Fibroblast of skin of left quadriceps (primary cell): ENCODE data around the gene SLC38A8.

Experiments
- DNase-seq, 2 experiments: peaks; one replicate each; pipeline ENCODE4 v3.0.0-alpha.2; 2013; ENCODE audit warnings: low read depth in 2 of 2

SLC38A8 gene

DNA sequence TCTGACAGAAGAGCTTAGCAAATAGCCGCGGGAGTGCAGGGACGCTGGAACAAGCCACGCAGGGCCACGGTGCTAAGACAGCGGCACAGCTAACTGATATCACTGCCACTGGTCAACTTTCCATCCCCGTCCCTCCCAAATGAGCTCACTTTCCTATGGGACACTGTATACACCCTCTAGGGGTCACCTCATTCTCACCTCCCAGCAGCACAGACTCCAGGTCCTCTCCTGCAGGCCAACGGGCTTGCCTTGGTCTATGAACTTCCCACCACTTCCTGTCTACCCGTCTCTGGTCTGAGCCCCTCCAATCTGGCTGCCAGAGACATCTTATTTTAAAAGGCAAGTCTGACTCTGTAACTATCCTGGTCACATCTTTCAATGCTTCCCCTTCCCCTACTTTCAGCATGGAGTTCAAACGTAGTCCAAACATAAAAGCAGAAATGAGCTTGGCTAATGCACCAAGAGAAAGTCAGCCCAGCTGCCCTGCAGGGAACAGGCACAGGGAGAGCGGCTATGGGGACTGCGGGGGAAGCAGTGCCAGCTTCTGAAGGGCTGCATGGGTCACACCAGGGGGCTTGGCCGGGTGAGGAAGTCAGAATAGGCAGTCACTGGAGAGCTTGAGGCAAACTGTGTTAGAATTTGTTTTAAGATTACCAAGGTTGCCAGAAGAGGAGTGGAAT is 26.3 kb upstream of the SLC38A8 start:
- no peak for DNase-seq

DNA sequence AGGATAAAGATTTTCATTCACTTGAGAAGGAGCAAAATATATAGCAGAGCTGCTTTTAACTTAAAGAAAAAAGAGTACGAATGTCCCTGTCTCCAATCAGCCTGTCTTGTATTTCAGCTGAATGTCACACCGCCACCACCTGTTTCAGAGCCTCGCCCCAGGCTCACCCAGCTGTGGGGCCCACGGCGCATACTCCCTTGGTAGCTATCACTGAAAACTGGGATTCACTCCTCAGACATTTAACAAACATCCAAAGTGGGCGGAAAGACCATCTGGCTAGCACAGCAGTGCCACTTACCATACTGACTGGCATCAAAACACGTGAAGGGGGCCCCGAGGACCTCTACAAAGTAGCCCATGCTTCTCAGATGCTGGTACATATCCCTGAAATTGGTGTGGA is 25.4 kb upstream of the SLC38A8 start:
- DNase-seq: no peak

DNA sequence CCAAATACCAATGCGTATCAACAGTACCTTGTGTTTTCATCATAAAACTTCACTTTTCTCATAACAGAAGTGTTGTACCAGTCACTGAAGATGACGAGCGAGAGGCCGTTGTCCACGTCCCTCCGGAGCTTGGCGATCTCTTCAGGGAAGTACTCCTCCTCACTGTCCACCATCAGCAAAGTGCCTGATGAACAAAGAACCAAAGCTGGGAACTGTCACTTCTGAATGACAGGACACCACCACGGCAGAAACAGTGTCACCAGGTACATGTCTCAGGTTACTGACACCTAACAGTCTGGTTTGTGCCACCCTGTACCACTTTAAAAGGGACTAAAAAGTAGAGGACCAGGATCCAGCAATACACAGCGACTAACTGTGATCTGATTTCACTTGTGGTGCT is 25.0 kb upstream of the SLC38A8 start:
- DNase-seq: no peak

DNA sequence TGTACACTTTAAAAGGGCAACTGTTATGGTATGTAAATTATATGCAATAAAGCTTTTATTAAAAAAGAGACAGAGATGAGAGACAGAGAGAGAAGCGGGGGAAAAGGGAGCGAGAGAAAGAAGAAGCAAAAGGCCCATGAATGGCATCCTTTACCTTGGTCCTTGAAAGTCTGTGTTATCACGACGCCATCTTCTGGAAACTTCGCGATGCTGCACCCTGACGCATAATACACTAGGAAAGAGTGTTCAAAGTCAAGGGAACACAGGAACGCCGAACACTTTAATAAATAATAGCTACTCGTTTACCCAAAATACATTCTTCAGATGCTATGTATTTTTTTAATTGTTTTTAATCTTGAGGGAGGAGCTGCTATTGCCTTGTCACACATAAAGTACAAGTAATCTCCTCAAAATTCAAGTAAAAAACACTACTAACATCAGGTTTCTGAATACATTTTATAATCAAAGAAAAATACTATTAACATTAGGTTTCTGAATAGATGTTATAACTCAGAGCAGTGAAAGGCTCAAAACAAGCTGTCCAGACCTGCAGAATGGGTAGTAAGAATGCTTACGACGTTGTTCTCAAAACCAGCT is 23.0 kb upstream of the SLC38A8 start:
- peak; percentile 20 to 23 for DNase-seq

DNA sequence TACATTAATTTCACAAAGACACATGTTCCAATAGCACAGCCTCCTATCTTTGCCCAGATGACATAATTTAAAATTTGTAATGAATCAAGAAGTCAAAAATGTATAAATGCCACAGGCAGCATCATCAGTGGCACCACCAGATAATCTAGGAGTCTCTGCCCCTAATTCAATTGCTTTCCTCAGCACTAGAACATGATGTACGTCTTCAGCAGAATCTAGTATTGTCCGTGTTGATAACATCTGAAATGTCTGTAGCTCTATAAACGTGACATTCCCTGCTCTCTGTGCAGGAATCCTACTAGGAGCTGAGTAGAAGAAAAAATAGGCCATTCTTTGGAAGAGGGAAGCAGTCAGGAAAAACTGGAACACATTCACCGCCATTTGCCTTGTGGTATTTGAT is 21.4 kb upstream of the SLC38A8 start:
- DNase-seq: no peak

DNA sequence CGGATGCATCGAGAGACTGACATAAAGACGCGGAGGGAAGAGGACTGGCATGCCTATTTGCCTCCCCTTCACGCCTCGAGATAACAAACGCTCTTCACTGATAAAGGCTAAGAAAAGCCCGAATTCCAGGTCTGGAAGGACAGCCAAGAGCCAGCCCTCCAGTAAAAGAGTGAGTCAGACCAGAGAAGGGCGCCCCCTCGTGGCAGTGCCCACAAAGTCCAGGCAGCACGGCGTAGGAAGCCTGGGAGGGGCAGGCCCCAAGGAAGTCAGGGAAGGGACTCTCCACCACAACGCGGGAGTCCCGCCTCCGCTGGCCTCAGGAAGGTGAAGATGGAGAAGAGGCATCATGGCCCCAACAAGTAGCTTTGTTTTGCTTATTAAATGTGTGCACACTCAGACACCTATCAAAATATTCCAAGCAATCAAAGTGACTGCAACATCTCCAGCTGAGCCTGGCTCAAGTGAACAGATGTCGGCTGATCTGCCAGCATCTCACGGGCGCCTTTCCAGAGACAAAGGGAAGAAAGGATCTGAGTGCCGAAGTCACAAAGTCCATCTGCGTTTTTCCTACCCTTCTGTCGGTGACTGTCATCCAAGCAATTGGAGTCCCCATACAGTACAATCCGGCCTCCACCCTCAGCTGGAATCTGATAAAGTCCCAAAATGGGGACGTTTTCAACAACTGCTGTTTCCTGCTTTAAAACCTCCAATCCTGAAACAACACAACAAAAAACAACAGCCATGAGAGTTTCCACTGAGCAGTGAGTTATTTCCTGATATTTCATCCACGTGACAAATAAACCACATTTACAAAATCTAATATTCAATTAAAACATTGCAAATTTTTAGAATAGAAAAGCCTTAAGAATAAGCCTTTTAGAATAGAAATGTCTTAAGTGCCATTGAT is 20.4 kb upstream of the SLC38A8 start:
- peak; percentile 16 to 25 for DNase-seq

DNA sequence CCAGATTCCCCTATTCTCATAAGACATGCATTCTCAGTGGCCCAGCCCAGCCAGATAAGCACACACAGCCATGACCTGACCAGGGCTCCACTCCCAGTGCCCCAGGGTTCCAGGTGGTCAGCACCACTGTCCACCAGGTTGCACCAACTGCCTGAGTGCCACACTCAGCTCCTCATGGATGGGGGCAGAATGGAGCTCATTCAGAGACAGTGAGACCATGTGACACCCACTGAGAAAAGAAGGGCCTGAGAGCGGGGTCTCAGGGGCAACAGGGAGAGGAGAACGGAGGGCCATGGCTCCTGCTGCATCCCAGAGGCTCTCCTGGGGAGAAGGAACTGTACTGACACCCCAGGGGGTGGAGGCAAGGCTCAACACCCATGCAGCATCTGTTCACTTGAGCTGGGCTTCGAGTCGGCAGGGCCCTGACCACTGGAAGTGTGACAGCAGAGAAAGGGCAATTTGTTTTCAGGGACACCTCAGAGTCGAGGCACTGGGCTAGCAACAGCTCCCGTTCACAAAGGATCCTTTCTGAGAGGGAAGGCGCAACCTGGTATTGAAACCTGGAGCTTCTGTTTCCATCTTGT is 18.7 kb upstream of the SLC38A8 start:
- DNase-seq: no peak

DNA sequence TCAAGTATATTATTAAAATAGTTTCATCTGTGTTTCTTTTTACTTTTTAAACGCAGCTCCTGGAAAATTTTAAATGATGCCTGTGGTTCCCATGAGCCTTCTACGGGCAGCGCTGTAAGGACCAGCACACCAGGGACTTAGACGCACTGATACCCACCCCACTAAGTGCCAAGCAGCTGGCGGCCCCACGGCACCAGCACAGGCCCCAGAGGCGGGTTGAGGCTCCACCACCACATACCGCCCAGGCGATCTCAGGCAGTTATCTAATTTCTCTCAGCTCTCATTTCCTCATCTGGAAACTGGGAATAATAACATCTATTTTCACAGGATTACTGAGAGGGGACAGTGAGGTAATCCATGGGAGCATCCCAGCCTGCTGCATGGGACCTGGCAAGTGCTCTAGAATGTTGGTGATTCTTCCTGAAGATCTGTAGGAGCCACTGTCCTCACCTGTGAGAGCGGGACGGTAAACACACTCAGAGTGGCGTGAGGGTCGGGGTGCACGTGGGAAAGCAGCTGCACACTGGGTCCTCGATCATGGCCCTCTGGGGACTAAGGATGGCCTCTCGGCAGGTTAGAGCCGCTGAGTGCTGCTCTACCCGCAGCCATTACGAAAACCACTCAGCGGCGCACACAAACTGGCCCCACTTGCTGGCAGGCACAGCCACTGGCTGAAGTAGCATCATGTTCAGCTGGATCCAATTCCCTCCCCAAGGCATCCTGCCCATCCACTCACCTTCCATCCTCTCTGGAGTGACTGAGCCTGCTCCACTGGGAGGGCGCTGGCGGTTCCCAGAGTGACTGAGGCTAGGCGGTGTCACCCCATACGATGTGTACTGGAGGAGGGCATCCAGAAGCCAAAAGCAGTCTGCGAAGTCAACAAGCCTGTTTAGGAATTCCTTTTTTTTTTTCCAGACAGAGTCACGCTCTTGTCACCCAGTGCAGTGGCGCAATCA is 17.6 kb upstream of the SLC38A8 start:
- no peak for DNase-seq

DNA sequence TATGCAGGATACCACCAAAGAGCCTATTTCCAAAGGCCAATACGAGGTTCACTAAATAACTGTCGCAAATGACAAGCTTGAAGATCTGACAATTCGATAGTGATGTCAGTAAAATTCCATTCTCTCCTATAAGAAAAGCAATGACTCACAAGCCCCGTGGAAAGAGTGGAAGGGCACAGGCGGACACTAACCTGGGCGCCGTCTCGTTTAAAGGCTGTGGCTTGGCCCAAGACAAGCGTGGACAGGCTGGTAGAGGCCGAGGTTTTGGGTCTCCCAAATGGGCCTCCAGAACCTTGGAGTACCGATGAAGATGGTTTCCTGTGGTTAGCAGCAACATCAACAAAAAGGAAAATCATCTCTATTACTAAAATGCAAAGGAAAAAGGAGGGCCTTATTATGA is 16.5 kb upstream of the SLC38A8 start:
- DNase-seq: no peak

DNA sequence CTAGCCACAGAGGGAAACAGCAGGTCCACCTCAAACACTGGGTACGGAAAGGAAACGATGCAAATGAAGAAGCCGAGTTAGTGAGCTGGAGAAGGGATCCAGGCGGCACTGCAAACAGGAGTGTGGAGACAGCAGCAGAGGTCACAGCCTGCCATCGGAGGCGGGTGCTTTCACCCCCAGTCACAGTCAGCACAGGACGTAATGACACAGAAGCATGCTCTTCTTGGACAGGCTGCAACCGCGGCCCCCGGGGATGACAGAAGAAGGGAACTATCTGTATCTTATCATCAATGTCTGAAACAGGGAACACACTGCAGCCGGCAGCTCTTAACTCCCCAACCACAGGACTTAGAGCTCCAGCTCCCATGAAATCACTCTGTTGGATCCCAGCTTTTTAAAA is 16.1 kb upstream of the SLC38A8 start:
- DNase-seq: no peak

DNA sequence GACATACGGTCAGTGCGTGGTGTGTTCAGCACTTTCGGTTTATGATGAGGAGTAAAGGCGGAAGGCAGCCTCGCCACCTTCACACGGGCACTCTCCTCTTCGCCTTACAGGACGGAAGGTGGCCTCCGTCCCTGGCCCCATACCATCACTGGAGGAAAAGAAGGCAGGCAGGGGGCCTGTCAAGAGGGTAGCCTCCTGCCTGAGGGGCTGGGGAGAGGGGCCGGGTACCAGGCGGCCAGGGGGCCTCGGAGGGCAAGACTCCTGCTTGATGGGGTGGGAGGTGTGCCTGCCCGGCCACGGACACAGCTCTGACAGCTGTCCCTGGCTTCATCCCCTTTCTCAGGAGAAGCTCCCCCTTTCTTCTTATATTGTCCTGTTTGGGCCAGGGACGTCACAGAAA is 15.6 kb upstream of the SLC38A8 start:
- DNase-seq: no peak

DNA sequence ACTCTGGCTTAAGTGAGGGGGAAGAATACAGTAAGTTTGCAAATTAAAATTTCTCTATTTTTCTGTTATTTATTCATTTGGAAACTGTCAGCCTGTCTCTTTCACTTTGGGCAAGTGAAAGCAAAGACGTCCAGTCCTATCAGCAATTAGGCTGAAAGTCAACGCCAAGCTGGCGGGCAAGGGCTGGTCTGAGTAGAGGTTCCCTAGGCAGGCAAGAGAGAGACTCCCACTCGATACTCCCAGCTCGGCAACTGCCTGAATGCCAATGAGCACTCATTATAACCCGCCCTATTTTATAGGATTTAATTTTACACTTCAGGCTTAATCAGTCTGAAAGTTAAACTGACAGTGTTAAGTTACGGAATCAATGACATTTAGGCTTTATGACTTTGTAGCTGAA is 14.3 kb upstream of the SLC38A8 start:
- no peak for DNase-seq

DNA sequence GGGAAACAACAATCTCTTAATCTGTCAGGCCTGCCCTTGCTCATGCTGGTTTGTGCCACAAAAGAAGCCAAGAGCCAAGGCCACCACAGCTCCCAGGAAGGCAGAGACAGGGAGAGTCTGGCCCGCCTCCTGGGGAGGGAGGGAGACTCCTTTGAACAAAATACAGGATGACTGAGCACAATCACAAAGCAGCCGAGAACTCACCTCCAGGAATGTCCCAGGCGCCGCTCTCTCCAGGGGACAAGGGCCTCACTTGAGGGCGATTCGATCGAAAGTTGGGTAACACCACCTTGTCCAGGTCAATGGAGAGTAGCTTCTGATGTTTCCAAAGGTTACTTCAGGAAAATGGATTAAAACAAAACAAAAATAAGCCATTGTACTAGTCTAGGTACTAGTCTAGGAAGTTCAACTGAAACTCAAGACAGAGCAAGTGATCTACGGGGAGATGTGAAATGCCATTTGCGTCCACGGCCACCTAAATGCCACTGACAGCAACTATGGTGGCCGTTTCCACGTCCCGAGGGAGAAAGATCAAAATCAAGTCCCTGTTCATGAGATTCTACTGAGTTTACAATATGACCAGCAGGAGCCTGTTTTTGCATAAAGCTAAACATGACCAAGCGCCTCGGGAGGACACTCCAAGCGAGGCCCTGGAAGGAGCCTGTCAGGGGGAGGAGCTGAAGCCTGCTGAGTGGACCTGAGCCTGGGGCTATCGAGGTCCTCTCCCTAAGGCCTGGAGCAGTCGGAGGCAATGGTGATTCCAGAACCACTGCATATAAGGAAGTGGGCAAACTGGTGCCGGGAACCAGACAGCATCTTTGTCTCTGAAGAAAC is 13.4 kb upstream of the SLC38A8 start:
- DNase-seq: no peak

DNA sequence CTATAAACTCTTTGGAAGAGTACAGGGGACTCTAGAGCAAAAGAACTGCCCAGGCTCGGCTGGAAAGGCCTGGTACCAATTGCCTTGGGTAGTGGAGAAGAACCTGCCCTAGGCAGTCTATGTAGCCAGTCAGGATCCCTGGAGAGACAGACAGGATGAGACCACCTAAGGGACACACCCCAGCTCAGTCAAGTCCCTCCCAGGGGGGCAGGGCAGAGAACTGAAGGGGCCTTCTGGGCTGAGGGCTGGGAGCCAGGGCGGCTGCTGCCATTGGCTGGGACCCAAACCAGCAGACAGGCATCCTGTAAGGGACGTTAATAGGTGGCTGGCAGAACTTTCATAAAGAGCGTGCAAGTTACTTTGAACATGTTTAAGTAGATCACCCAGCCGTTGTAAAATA is 12.8 kb upstream of the SLC38A8 start:
- no peak for DNase-seq

DNA sequence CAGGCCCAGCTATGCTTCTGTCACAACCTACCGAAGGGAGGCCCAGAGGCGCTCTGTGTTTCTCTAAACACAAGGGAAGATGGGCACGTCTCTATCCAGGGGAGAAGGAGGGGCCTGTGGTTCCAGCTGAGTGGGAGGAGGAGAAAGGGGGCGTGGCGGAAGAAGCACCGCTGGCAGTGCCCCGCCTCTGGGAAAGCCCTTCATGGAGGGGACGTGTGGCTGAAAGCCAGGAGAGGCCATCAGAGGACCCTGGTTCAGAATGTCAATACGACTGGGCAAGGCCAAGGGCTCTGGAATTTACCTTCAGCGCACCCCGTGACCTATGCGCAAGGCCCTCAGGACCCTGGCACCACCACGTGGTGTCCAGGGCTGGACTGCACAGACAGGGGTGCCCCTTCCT is 12.3 kb upstream of the SLC38A8 start:
- no peak for DNase-seq

DNA sequence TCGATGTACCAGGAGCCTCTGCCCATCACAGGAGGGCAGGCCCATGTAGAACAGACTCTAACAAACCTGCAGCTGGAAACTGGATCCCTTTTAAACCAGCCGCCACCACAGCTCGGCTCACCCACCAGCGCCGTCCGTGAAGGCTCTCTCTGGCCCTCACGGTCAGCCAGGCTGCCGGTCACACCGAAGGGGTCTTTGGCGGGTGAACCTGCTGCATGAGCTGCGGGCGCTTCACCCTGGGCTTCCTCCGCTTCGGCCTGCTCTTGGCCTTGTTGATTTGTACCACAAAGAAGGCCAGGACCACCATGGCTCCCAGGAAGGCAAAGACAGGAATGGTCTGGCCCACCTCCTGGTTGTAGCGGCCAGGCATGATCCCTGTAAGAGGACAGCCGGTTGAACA is 11.7 kb upstream of the SLC38A8 start:
- no peak for DNase-seq

DNA sequence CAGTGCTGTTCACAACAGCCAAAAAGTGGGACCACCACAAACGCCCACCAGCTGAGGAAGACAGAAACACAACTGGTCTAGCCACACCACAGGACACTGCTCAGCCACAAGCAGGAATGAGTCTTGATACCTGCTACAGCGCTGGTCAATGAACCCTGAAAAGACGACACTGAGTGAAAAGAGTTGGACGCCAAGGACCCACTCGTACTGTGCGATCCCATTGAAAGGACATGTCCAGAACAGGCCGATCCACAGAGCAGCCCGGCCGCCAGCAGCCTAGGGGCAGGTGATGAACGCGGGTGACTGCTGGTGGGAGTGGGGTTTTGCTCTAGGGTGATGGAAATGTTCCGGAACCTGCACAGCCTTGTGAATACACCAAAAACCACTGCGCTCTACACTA is 10.6 kb upstream of the SLC38A8 start:
- DNase-seq: no peak

DNA sequence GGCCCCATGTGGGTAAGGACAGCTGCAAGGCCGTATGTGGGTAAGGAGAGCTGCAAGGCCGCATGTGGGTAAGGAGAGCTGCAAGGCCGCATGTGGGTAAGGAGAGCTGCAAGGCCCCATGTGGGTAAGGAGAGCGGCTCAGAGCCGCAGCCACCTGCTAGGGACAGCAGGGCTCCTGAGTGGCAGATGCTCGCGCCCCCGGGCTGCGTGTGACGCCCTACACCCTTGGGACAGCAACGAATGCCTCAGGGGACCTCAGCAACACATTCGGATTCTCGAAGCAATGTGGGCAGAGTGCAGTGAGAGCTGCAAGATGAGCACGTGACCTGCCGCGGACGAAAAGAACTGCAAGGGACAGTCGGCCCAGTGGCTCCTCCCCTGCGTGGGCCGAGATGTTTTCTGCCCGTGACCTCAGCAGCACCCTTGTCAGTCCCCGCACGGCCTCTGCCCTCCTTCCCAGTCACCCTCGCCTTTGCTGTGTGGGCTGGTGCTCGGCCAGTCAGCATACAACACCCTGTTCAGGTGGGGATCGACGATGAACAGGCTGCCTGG is 9.6 kb upstream of the SLC38A8 start:
- DNase-seq: no peak

DNA sequence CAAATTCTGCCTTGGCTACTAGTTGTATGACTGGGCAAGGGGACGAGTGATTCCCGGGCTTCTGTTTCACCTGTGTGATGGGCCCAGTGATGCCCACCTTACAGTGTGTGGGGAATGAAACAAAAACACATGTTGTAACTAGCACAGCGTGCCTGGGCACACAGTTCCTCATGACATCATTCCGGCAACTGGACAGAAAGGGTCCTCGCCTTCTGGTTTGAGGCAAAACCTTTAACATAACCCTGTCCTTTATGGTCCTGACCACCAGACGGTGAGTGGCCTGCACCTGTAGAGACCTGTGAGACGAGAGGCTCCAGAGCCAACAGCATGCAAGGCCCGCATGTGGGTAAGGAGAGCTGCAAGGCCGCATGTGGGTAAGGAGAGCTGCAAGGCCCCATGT is 7.7 kb upstream of the SLC38A8 start:
- no peak for DNase-seq

DNA sequence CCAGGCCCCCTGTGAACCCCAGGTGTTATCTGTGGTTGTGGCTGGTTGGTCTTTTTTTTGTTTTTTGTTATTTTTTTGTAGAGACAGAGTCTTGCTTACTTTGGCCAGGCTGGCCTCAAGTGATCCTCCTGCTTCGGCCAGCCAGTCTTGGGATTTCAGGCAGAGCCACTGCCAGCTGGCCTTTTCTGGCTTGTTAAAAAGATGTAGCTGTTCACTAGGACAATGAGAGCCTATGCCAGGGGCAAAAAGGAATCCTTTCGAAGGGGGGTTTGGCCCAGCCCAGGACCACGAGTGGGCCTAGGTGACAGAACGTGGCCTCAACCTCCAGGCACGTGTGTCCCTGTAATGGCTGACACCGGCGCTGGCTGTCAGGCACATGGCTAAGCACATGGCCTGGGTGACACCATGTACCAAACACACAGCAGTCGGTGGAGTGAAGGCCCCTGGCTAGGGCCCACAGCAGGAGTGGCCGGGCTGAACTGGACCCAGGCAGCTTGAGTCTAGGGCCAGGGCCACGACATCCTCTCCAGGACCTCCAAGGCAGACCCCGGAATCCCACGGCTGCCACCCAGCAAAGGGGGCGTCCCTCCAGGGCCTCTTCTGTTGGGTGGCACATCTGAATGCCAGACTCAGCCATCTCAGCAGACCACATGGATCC is 6.9 kb upstream of the SLC38A8 start:
- no peak for DNase-seq
